ENCODE results near the gene IFIT1.
"Not testable (repeated sequence)": the region's sequence is repeated elsewhere in the genome, so short reads cannot be mapped to it uniquely, and the experiment has no call there.

IFIT1 gene

GRCh38 chr10:89427629-89428028 is 35.2 kb downstream of the IFIT1 start:
- no peak overlapping the region for H3K27ac Mint-ChIP-seq

DNA sequence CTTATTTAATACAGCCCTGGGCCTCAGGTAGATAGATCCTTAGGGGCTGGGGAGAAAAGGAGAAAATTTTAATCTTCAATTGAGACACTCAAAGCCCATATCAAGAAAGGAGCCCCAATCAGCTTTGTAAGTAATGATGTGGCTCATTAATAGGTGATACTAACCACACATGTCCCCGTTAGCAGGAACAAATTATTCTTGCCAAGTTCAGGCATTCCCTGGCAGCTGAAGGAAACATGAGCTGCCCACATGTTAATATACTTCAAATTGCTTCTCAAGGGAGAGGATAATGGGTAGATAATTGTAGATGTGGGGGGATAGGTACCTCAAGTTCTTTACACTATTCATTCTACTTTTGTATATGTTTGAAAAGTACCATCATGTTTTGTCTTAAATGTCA is 36.5 kb downstream of the IFIT1 start:
- H3K4me3 Mint-ChIP-seq: no peak overlapping the region
- H3K9me3 Mint-ChIP-seq (ENCODE audit: low read depth): no peaks in the 10 kb centered on the region
- H3K4me1 Mint-ChIP-seq (ENCODE audit: low read depth): no peaks in the 10 kb centered on the region
- H3K27me3 Mint-ChIP-seq: peaks cover 11% of the 10 kb centered on the region
- no peak overlapping the region for H3K27ac Mint-ChIP-seq
- no peaks in the 10 kb centered on the region for H3K36me3 Mint-ChIP-seq

More at GRCh38 chr10:89427629-89428028, 35.2 kb downstream of the IFIT1 start:
- peaks cover 2% of the 10 kb centered on the region for H3K4me1 Mint-ChIP-seq (ENCODE audit: low read depth)
- no peak overlapping the region for H3K4me3 Mint-ChIP-seq
- H3K9me3 Mint-ChIP-seq (ENCODE audit: low read depth): no peaks in the 10 kb centered on the region
- peaks cover 7% of the 10 kb centered on the region for H3K27me3 Mint-ChIP-seq
- H3K36me3 Mint-ChIP-seq: no peaks in the 10 kb centered on the region

GRCh38 chr10:89431977-89432376 is 39.6 kb downstream of the IFIT1 start:
- H3K36me3 Mint-ChIP-seq: no peaks in the 10 kb centered on the region
- H3K27me3 Mint-ChIP-seq: peaks cover 23% of the 10 kb centered on the region
- H3K9me3 Mint-ChIP-seq (ENCODE audit: low read depth): no peaks in the 10 kb centered on the region
- no peak overlapping the region for H3K27ac Mint-ChIP-seq
- no peaks in the 10 kb centered on the region for H3K4me1 Mint-ChIP-seq (ENCODE audit: low read depth)
- no peak overlapping the region for H3K4me3 Mint-ChIP-seq

GRCh38 chr10:89438525-89438924 is 46.1 kb downstream of the IFIT1 start:
- no peak overlapping the region for H3K4me3 Mint-ChIP-seq
- no peak overlapping the region for H3K27ac Mint-ChIP-seq
- peaks cover 22% of the 10 kb centered on the region for H3K27me3 Mint-ChIP-seq
- H3K9me3 Mint-ChIP-seq (ENCODE audit: low read depth): no peaks in the 10 kb centered on the region
- H3K36me3 Mint-ChIP-seq: no peaks in the 10 kb centered on the region
- H3K4me1 Mint-ChIP-seq (ENCODE audit: low read depth): no peaks in the 10 kb centered on the region

DNA sequence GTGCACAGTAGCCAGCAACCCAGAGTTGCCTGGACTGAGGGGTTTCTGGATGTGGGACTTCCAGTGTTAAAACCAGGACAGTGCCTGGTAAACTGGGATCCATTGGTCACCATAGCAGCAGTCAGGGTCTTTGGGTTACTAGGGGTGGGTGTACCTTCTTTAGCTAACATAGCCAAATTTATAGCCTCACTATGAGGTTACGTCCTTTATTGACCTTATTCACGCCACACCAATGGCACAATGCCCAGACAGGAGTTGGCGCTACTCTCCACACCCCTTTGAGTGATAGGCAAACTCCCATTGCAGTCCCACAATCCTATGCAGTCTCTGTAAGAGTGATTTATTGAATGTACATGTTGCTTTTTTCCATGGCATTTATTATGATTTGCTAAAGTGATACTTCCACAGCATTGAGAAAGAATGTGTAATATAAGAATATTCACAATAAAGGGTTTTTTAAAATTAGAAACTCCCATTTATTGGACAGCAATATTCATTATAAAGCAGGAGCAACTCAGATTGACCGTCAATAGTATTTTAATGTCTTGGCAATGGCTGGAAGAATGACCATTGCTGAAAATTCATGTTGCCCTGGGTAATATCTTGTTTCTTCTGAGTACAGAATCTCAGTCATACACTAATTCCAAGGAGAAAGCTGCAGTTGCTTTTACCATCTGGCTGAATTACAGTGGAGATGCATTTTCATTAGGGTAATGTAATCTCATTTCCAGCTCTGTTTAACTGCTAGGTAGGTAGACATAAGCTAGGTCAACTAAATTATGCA is 48.0 kb downstream of the IFIT1 start:
- H3K9me3 Mint-ChIP-seq (ENCODE audit: low read depth): no peaks in the 10 kb centered on the region

DNA sequence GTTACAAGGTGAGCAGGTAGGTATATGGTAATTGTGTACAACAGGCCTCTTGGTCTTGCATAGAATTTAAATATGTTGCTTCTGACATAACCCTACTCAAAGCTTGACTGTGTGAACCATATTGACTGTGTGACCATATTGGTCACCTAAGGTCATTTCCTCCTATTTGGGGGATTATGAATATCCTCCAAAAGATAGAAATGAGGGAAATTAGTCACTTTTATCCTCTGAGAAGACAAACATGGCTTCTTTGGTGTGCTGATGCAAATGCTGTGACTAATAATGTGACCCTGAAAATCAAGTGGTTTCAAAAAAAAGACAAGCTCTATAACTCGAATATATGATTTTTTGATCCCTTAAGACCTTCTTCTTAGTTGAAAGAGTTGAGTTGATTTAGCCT is 49.9 kb downstream of the IFIT1 start:
- no peak overlapping the region for H3K4me3 Mint-ChIP-seq
- H3K27me3 Mint-ChIP-seq: peaks cover 8% of the 10 kb centered on the region
- no peak overlapping the region for H3K27ac Mint-ChIP-seq
- H3K36me3 Mint-ChIP-seq: peaks cover 2% of the 10 kb centered on the region
- no peaks in the 10 kb centered on the region for H3K4me1 Mint-ChIP-seq (ENCODE audit: low read depth)
- H3K9me3 Mint-ChIP-seq (ENCODE audit: low read depth): peaks cover 4% of the 10 kb centered on the region

More for the DNA sequence above, 48.0 kb downstream of the IFIT1 start:
- Mint-ChIP-seq H3K4me3 (no peak overlapping the region), H3K27ac (no peak overlapping the region), H3K27me3 (peaks cover 16% of the 10 kb centered on the region), H3K4me1 (ENCODE audit: low read depth) (no peaks in the 10 kb centered on the region), H3K36me3 (no peaks in the 10 kb centered on the region)

DNA sequence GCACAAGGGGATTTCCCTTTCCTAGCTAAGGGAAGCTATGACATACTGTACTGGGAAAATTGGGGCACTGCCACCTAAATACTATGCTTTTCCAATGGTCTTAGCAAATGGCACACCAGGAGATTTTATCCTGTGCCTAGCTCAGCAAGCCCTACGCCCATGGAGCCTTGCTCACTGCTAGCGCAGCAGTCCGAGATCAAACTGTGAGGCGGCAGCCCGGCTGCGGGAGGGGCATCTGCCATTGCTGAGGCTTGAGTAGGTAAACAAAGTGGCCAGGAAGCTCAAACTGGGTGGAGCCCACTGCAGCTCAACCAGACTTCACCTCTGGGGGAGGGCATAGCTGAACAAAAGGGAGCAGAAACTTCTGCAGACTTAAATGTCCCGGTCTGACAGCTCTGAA is 52.4 kb downstream of the IFIT1 start:
- not testable (repeated sequence) for H3K27me3 Mint-ChIP-seq; H3K4me3 Mint-ChIP-seq; H3K36me3 Mint-ChIP-seq; H3K9me3 Mint-ChIP-seq (ENCODE audit: low read depth); H3K4me1 Mint-ChIP-seq (ENCODE audit: low read depth); H3K27ac Mint-ChIP-seq

GRCh38 chr10:89450901-89451300 is 58.5 kb downstream of the IFIT1 start:
- no peaks in the 10 kb centered on the region for H3K4me1 Mint-ChIP-seq (ENCODE audit: low read depth)
- H3K27me3 Mint-ChIP-seq: no peaks in the 10 kb centered on the region
- H3K27ac Mint-ChIP-seq: no peak overlapping the region
- H3K4me3 Mint-ChIP-seq: no peak overlapping the region
- H3K9me3 Mint-ChIP-seq (ENCODE audit: low read depth): peaks cover 1% of the 10 kb centered on the region
- no peaks in the 10 kb centered on the region for H3K36me3 Mint-ChIP-seq

GRCh38 chr10:89452193-89452592 is 59.8 kb downstream of the IFIT1 start:
- Mint-ChIP-seq H3K36me3 (no peaks in the 10 kb centered on the region), H3K27me3 (peaks cover 2% of the 10 kb centered on the region), H3K4me3 (no peak overlapping the region), H3K9me3 (ENCODE audit: low read depth) (no peaks in the 10 kb centered on the region), H3K4me1 (ENCODE audit: low read depth) (no peaks in the 10 kb centered on the region), H3K27ac (no peak overlapping the region)

GRCh38 chr10:89454561-89455347 is 62.3 kb downstream of the IFIT1 start:
- Mint-ChIP-seq H3K4me3 (no peak overlapping the region), H3K27me3 (peaks cover 2% of the 10 kb centered on the region), H3K36me3 (no peaks in the 10 kb centered on the region), H3K9me3 (ENCODE audit: low read depth) (no peaks in the 10 kb centered on the region), H3K27ac (no peak overlapping the region), H3K4me1 (ENCODE audit: low read depth) (no peaks in the 10 kb centered on the region)

Data from activated naive CD8-positive, alpha-beta T cell (primary cell).